HG02623 (cell line): ENCODE results near the gene ZNF544.
A peak's percentile ranks its signal among the peaks of the same experiment; 100 is the strongest.
"Not testable (repeated sequence)": the region's sequence is repeated elsewhere in the genome, so short reads cannot be mapped to it uniquely, and the experiment has no call there.

Source experiments
- ATAC-seq: cut with Tn5 transposase; IDR thresholded peaks from one replicate; pipeline ENCODE4 v1.9.1; 2021; ENCODE audit warnings: moderate library complexity; ENCODE audit not compliant: unreplicated experiment

ZNF544 gene

GRCh38 chr19:58252102-58252685 lies 23.5 kb downstream of the ZNF544 start:
- no peak for ATAC-seq

DNA sequence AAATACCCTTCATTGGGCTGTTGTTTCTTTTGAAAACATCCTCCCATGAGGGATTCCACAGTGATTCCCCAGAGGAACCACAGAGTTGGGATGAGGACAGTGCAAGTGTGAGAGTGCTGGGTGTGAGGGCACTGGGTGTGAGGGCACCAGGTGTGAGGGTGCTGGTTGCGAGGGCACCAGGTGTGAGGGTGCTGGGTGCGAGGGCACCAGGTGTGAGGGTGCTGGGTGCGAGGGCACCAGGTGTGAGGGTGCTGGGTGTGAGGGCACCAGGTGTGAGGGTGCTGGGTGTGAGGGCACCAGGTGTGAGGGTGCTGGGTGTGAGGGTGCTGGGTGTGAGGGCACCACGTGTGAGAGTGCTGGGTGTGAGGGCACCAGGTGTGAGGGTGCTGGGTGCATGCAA lies 29.5 kb downstream of the ZNF544 start:
- not testable (repeated sequence) for ATAC-seq

DNA sequence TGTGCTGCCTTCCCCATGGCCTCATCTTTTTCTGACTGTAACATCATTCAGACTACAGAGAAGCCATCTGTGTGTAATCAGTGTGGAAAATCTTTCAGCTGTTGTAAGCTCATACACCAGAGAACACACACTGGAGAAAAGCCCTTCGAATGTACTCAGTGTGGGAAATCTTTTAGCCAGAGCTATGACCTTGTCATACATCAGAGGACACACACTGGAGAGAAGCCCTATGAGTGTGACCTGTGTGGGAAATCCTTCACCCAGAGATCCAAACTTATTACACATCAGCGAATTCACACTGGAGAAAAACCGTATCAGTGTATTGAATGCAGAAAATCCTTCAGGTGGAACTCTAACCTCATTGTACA lies 32.9 kb downstream of the ZNF544 start:
- ATAC-seq: no peak

GRCh38 chr19:58261968-58262921 lies 33.5 kb downstream of the ZNF544 start:
- no peak for ATAC-seq

GRCh38 chr19:58262922-58263296 lies 34.2 kb downstream of the ZNF544 start:
- ATAC-seq: no peak

GRCh38 chr19:58265100-58265499 lies 36.4 kb downstream of the ZNF544 start:
- ATAC-seq: no peak

DNA sequence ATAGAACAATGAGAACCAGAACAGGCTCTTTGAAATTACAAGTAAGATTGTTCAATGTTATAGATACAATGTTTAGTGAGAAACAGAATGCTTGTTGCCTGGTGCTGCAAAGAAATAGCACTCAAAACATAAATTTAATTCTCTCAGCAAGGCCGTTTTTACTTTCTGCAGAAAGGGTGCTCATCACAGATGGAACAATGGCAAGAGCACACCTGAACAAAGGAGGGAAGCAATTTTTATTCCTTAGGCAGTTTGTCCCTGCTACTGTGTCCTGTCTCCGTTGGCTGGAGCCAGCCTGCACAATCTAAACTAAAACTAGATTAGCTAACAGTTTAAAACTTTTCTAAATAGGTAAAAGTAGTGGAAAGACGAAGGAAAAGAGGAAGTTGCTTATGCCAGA lies 39.6 kb downstream of the ZNF544 start:
- ATAC-seq: no peak

GRCh38 chr19:58274771-58275201 lies 46.1 kb downstream of the ZNF544 start:
- no peak for ATAC-seq

- no peak for ATAC-seq
These were observed 46.9 kb downstream of the ZNF544 start for GRCh38 chr19:58275564-58275963.

DNA sequence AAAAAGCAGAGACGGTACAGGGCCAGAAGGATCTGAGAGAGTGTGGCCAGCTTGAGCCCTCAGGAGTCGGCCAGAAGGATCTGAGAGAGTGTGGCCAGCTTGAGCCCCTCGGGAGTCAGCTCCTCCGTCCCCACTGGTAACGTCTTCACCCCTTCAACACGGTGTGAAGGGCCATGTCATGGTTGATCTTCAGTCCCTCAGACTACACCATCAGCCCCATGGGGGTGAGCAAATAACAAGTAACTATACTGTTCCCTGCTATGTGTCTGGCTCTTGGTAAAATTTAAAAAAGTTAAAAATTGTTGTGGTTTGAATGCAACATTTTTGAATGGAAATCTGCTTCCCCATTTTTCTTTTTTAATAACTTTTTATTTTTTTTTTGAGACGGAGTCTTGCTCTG lies 48.5 kb downstream of the ZNF544 start:
- no peak for ATAC-seq

GRCh38 chr19:58277748-58278540 lies 49.2 kb downstream of the ZNF544 start:
- ATAC-seq: no peak

DNA sequence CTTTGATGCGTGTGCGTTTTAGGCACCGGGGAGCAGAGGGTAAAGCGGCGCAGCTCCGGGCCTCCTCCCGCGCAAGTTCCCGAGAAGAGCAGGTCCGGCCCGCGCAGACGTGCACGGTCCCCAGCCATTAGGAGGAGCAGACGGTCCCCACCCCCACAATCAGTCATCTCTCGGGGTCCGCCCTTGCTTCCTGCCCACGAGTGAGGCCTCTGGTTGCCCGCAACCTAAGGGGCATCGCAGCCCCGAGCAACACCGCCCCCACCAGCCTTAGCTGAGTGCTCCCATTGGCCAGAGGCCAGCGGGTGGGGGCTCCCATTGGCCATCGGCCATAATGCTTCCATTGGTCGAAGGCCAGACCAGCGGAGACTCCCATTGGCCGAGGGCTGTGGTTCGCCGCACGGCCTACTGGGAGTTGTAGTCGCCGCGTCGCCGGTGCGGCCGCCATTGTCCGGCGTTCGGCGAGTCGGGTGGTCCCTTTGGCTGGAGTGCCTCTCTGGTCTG lies 49.9 kb downstream of the ZNF544 start, which contains the start of gene ZNF8:
TSS of gene ZNF8 (plus strand) at position 415 of the 501 bp plus-strand sequence. CDS start 127 bp downstream, outside the sequence.
- peak; percentile 93 for ATAC-seq

DNA sequence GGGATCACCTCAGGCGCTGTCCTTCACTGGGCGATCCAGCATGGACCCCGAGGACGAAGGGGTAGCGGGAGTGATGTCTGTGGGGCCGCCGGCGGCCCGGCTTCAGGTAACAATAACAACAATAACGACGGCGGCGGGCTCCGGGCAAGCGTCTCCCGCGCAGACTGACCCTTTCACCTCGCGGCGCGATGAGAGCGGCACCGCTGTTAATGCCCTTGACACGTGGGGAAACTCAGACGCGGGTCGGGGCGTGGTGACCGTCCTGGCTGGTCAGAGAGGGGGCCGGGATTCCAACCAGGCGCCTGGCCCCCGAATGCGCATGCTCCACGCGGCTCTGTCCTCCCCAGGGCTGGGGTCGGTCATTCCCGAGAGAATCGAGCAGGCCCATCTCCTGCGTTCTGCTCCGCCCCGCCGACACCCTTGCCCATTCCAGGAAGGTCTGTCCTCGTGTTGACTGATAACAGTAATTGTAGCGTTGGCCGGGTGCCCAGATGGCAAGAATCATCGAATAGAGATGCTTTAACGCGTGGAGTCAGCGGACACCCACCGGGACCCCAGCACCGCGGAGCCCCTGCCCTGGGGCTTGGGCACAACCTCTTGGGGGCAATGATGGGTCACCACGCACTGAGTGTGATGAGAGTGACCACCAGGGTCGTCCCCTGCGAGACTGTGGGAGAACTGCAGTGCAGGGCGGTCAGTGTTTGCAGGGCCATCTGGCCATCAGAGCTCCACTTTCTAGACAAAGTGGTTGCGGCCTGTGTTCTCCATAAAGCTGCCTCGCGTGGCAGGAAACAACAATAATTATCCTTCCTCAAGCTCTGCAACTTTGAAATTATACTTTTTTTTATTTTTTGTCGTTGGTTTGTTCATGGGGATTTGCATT lies 50.6 kb downstream of the ZNF544 start:
- peak; percentile 9 for ATAC-seq

DNA sequence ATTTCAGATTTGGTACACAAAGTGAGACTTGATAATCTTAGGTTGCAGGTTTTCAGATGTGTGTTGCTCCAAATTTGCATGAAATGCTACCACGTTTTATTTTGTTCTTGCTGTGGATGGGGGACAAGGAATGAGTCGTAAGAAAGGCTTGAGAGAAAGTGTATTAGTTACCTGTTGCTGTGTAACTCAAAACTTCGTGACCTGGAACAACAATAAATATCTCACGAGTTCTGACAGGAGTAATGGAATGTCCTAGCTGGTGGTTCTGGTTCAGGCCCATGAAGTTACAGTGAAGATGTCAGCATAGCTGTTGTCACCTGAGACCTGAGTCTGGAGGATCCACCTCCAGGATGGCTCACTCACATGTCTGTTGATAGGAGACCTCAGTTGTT lies 51.2 kb downstream of the ZNF544 start:
- no peak for ATAC-seq

DNA sequence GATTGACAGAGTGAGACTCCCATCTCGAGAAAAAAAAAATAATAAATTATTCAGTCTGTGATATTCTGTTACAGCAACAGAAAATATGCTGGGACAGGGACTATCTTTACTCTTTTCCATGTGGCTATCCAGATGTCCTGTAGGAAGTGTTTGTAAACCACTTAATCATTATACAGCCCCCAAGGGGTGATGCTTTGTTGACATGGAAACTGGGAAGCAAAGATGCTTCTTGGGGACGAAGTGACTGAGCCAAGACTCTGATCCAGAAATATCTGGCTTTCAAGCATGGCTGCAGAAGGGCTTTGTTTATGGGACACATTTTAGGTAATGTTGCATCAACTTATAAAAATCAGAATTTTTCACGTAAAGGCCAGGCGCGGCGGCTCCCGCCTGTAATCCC lies 55.5 kb downstream of the ZNF544 start:
- ATAC-seq: no peak

GRCh38 chr19:58291943-58292342 lies 63.2 kb downstream of the ZNF544 start:
- ATAC-seq: no peak

- no peak for ATAC-seq
These were observed 66.1 kb downstream of the ZNF544 start for GRCh38 chr19:58294743-58295374.

DNA sequence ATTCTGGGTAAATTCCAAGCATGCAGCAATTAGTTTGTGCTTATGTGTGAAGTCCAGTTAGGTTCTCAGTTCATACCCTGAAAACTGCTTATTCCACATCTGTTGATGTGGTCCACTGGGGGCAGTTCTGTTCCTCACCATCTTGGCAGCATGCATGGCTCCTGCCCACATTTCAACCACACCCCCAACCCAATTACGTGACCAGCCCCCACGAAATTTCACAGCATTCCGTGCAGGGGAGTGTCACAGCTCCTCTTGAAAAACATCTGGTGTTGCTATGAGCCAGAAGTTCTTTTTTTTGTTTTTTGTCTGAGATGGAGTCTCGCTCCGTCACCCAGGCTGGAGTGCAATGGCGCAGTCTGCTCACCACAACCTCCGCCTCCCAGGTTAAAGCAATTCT lies 67.4 kb downstream of the ZNF544 start:
- no peak for ATAC-seq

GRCh38 chr19:58300620-58301019 lies 71.9 kb downstream of the ZNF544 start:
- no peak for ATAC-seq

GRCh38 chr19:58304255-58304654 lies 75.5 kb downstream of the ZNF544 start:
- no peak for ATAC-seq
